ENCODE data around the gene OR5AL1.

- TF ChIP-seq, protein P1, sequence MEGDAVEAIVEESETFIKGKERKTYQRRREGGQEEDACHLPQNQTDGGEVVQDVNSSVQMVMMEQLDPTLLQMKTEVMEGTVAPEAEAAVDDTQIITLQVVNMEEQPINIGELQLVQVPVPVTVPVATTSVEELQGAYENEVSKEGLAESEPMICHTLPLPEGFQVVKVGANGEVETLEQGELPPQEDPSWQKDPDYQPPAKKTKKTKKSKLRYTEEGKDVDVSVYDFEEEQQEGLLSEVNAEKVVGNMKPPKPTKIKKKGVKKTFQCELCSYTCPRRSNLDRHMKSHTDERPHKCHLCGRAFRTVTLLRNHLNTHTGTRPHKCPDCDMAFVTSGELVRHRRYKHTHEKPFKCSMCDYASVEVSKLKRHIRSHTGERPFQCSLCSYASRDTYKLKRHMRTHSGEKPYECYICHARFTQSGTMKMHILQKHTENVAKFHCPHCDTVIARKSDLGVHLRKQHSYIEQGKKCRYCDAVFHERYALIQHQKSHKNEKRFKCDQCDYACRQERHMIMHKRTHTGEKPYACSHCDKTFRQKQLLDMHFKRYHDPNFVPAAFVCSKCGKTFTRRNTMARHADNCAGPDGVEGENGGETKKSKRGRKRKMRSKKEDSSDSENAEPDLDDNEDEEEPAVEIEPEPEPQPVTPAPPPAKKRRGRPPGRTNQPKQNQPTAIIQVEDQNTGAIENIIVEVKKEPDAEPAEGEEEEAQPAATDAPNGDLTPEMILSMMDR (IDR thresholded peaks at IDR 0.05) = no peak
- TF ChIP-seq ZFX (IDR thresholded peaks at IDR 0.05; ENCODE audit: borderline replicate concordance) = no peak
These were observed 44.6 kb downstream of the OR5AL1 start for GRCh38 chr11:56457076-56457475.
